ENCODE measurements around the gene WDR37.

- TF ChIP-seq EGR1 (IDR thresholded peaks at IDR 0.05; ENCODE audit: borderline replicate concordance in 1 of 2, low read depth in 2 of 2, low read length in 2 of 2) (no peak), DPF2 (IDR thresholded peaks at IDR 0.05) (no peak), CTCF (IDR thresholded peaks at IDR 0.05 in 2 of 3, conservative IDR thresholded peaks at IDR 0.05 in 1 of 3; ENCODE audit: control insufficient read depth in 2 of 3, extremely low read depth in 1 of 3, insufficient read depth in 1 of 3, low read depth in 3 of 3, low read length in 3 of 3) (no peak), PKNOX1 (IDR thresholded peaks at IDR 0.05) (no peak), SRF (IDR thresholded peaks at IDR 0.05; ENCODE audit: low read depth in 2 of 2, low read length in 2 of 2) (no peak), MXI1 (IDR thresholded peaks at IDR 0.05; ENCODE audit: low read depth, low read length) (no peak), CEBPB (IDR thresholded peaks at IDR 0.05; ENCODE audit: borderline replicate concordance in 1 of 2, low read depth in 2 of 2, low read length in 2 of 2) (no peak), HDGF (IDR thresholded peaks at IDR 0.05) (no peak), POLR2AphosphoS5 (IDR thresholded peaks at IDR 0.05; ENCODE audit: low read length) (no peak), HDAC2 (IDR thresholded peaks at IDR 0.05) (no peak), HDAC6 (IDR thresholded peaks at IDR 0.05; ENCODE audit: unreplicated experiment) (no peak)
These were observed 110.7 kb downstream of the WDR37 start for GRCh38 chr10:1166828-1167275.

Measured in GM12878 (cell line).